HL-60 (cell line): Measurements from ENCODE around the gene MYO16.

ENCODE experiments used
- DNase-seq, 2 experiments: peaks; one replicate each; pipeline ENCODE4 v3.0.0-alpha.2; 2010 to 2020; ENCODE audit warnings: low read depth in 1 of 2, low spot score in 1 of 2
- H3K27ac ChIP-seq: fragments of 250-450 bp; sonication (Bioruptor Pico); replicated peaks from 2 replicates; pipeline ENCODE4 v1.5.1; 2020; ENCODE audit warnings: mild to moderate bottlenecking, moderate library complexity
- H3K27me3 ChIP-seq: fragments of 250-450 bp; sonication (Bioruptor Pico); 2 replicates; pipeline ENCODE4 v1.5.1; 2021; ENCODE audit warnings: mild to moderate bottlenecking, moderate library complexity; ENCODE audit not compliant: insufficient read depth, poor library complexity, severe bottlenecking
- H3K4me3 ChIP-seq: replicated peaks from 2 replicates; pipeline ENCODE4 v1.5.1; 2011; ENCODE audit warnings: mild to moderate bottlenecking, control low read depth, low read length; ENCODE audit not compliant: insufficient read depth
- GABPA ChIP-seq: IDR thresholded peaks from 2 replicates; pipeline ENCODE4 v1.6.1; 2012; ENCODE audit warnings: low read depth
- POLR2AphosphoS5 ChIP-seq: IDR thresholded peaks from 2 replicates; pipeline ENCODE4 v1.6.1; 2012; ENCODE audit warnings: low read depth
- REST ChIP-seq: IDR thresholded peaks from 2 replicates; pipeline ENCODE4 v1.6.1; 2012; ENCODE audit warnings: low read depth; ENCODE audit not compliant: insufficient replicate concordance
- SPI1 ChIP-seq: IDR thresholded peaks from 2 replicates; pipeline ENCODE4 v1.6.1; 2012; ENCODE audit warnings: low read depth, mild to moderate bottlenecking, borderline replicate concordance
- TF ChIP-seq, protein P1 (sequence below): IDR thresholded peaks from one replicate; pipeline ENCODE4 v1.5.1; 2011; ENCODE audit warnings: low read length, control low read depth, inconsistent platforms; ENCODE audit not compliant: insufficient read depth

The MYO16 gene

DNA sequence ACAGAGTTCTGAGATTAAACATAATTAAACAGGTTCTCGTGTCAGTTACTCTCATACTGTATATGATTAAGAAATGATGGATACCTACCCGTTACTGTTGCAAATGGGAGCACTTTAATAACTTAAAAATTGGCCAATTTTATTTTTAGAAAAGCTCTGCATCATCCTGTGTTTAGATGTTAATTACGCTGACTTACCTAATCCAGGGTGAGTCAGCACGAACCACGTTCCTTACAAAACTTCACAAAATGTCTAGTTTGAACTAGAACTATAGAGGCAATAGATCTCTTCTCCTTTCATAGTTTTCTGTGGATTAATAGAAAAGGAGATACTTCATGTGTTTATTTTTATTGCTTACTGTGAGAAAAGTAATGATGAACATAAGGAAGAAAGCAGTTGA, 363.9 kb downstream of the MYO16 start:
- TF ChIP-seq REST: no peak
- no peak for TF ChIP-seq GABPA
- H3K27ac ChIP-seq: no peak overlapping the region
- H3K27me3 ChIP-seq: no peaks in the 10 kb centered on the region
- no peak overlapping the region for H3K4me3 ChIP-seq
- peak; percentile 8 to 23 for DNase-seq

DNA sequence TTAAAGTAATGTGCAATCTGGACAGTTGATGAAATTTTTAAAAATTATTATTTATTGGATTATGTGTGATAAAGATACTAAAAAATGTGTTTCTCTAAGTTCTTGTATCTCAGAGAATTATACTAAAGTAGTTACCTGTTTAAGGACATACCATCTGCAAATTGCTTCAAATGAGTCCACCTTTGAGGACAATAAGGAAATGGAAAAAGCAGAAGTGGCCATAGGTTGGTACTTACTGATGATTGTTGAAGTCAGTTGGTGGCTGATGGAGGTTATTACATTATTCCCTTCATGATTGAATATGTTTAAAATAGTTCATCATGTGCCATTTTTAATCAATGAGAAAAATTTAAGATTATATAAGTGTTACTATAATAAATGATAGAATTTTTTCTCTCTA, 367.0 kb downstream of the MYO16 start:
- no peak for TF ChIP-seq GABPA
- TF ChIP-seq SPI1: peak; percentile 93
- H3K27me3 ChIP-seq: no peaks in the 10 kb centered on the region
- no peak overlapping the region for H3K27ac ChIP-seq
- H3K4me3 ChIP-seq: no peak overlapping the region
- DNase-seq: no peak

DNA sequence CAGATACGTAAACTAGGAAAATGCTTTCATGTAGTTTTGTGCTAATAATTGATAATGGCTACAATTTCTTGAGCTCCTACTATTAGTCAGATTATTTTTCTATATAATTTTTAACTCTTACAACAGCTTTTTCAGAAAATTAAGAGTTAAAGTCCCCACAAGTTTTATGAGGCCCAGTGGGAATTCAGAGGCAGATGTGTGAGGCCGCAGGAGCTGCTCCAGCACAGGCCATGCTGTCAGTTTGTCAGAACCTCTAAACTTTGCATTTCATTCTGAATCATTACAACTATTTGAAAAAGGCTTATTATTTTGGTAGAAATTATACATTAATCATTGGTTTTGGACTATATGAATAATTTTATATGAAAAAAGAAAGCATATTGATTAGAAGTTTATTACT, 370.8 kb downstream of the MYO16 start:
- H3K27ac ChIP-seq: no peak overlapping the region
- no peak overlapping the region for H3K4me3 ChIP-seq
- DNase-seq: no peak
- H3K27me3 ChIP-seq: no peaks in the 10 kb centered on the region
- TF ChIP-seq REST (no peak), SPI1 (no peak), GABPA (no peak), POLR2AphosphoS5 (no peak)
- TF ChIP-seq, protein P1, sequence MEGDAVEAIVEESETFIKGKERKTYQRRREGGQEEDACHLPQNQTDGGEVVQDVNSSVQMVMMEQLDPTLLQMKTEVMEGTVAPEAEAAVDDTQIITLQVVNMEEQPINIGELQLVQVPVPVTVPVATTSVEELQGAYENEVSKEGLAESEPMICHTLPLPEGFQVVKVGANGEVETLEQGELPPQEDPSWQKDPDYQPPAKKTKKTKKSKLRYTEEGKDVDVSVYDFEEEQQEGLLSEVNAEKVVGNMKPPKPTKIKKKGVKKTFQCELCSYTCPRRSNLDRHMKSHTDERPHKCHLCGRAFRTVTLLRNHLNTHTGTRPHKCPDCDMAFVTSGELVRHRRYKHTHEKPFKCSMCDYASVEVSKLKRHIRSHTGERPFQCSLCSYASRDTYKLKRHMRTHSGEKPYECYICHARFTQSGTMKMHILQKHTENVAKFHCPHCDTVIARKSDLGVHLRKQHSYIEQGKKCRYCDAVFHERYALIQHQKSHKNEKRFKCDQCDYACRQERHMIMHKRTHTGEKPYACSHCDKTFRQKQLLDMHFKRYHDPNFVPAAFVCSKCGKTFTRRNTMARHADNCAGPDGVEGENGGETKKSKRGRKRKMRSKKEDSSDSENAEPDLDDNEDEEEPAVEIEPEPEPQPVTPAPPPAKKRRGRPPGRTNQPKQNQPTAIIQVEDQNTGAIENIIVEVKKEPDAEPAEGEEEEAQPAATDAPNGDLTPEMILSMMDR: no peak

DNA sequence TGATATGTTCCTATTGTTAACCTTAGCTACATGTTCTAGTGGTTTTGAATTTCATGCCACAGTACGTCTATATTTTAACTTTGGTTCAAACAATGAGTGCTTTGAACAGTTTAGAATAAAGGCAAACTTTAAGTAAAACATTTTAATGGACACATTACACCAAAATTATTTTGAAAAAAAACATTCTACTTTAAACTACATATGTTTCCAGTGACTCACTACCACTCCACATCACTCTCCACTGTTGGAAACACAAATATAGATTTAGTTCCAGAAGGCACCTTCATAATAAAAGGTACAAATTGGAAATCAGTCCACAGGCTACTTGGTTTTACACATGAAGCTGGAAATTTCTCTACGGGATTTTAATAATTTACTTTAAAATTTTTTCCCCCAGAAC, 373.5 kb downstream of the MYO16 start:
- TF ChIP-seq REST (no peak), SPI1 (no peak), GABPA (no peak), POLR2AphosphoS5 (no peak)
- TF ChIP-seq, protein P1: no peak
- no peak overlapping the region for H3K4me3 ChIP-seq
- no peak for DNase-seq
- H3K27me3 ChIP-seq: no peaks in the 10 kb centered on the region
- H3K27ac ChIP-seq: no peak overlapping the region
